GM23248 (cell line): Measurements from ENCODE around the gene MYO1D. TPM values are rescaled to one million over a fixed set of nuclear protein-coding genes. Genes with fewer than 3 reads are reported as not detected.
"Not testable (repeated sequence)": the region's sequence is repeated elsewhere in the genome, so short reads cannot be mapped to it uniquely, and the experiment has no call there.

ENCODE experiments used
- DNase-seq: peaks from one replicate; pipeline ENCODE4 v3.0.0-alpha.2; 2015
- H2AFZ ChIP-seq: fragments of 200-600 bp; sonication (generic); 2 replicates; pipeline ENCODE4 v1.6.1; 2016; ENCODE audit warnings: antibody characterized with exemption
- H3F3A ChIP-seq: fragments of 200-600 bp; sonication (generic); 2 replicates; pipeline ENCODE4 v1.6.1; 2016; ENCODE audit warnings: mild to moderate bottlenecking, antibody characterized with exemption, mixed run types; ENCODE audit not compliant: insufficient read depth
- H3K27ac ChIP-seq: fragments of 200-600 bp; sonication (generic); 2 replicates; pipeline ENCODE4 v1.5.1; 2016; ENCODE audit warnings: mild to moderate bottlenecking
- H3K27me3 ChIP-seq: fragments of 200-600 bp; sonication (generic); replicated peaks from 2 replicates; pipeline ENCODE4 v1.6.1; 2016; ENCODE audit warnings: mild to moderate bottlenecking; ENCODE audit not compliant: insufficient read depth
- H3K36me3 ChIP-seq: fragments of 200-600 bp; sonication (generic); 2 replicates; pipeline ENCODE4 v1.6.1; 2016; ENCODE audit warnings: low read depth, mild to moderate bottlenecking
- H3K4me1 ChIP-seq: fragments of 200-600 bp; sonication (generic); 2 replicates; pipeline ENCODE4 v1.6.1; 2016; ENCODE audit warnings: mild to moderate bottlenecking; ENCODE audit not compliant: insufficient read depth
- H3K4me2 ChIP-seq: fragments of 200-600 bp; sonication (generic); one replicate; pipeline ENCODE4 v1.6.1; 2016; ENCODE audit warnings: mild to moderate bottlenecking; ENCODE audit not compliant: unreplicated experiment
- H3K4me3 ChIP-seq: fragments of 200-600 bp; sonication (generic); 2 replicates; pipeline ENCODE4 v1.5.1; 2016; ENCODE audit warnings: mild to moderate bottlenecking
- H3K79me2 ChIP-seq: fragments of 200-600 bp; sonication (generic); 2 replicates; pipeline ENCODE4 v1.6.1; 2016; ENCODE audit warnings: mild to moderate bottlenecking; ENCODE audit not compliant: insufficient read depth
- H3K9ac ChIP-seq: fragments of 200-600 bp; sonication (generic); 2 replicates; pipeline ENCODE4 v1.6.1; 2016; ENCODE audit warnings: mild to moderate bottlenecking
- H3K9me2 ChIP-seq: fragments of 200-600 bp; sonication (generic); 2 replicates; pipeline ENCODE4 v1.6.1; 2016; ENCODE audit warnings: mixed run types, mild to moderate bottlenecking, moderate library complexity; ENCODE audit not compliant: insufficient read depth
- H3K9me3 ChIP-seq: fragments of 200-600 bp; sonication (generic); one replicate; pipeline ENCODE4 v1.6.1; 2017; ENCODE audit warnings: low read depth
- H4K20me1 ChIP-seq: fragments of 200-600 bp; sonication (generic); 2 replicates; pipeline ENCODE4 v1.6.0; 2016; ENCODE audit not compliant: insufficient read depth
- EZH2 ChIP-seq: fragments of 200-600 bp; sonication (generic); IDR thresholded peaks from 2 replicates; pipeline ENCODE4 v1.6.1; 2018; ENCODE audit warnings: antibody characterized with exemption, mild to moderate bottlenecking; ENCODE audit not compliant: insufficient read depth, poor library complexity, severe bottlenecking
- EZH2phosphoT487 ChIP-seq: fragments of 200-600 bp; sonication (generic); IDR thresholded peaks from 2 replicates; pipeline ENCODE4 v1.6.1; 2018; ENCODE audit warnings: antibody characterized with exemption, moderate library complexity, mild to moderate bottlenecking, low read depth; ENCODE audit not compliant: insufficient read depth
- WGBS, 2 experiments: methylation state at CpG; one replicate each; pipeline ENCODE4 v1.1.6; 2015 to 2017; ENCODE audit warnings: low lambda C conversion rate in 2 of 2, low coverage in 1 of 2; ENCODE audit errors: missing lambda C conversion rate in 2 of 2; 5-methylcytosine and 5-hydroxymethylcytosine counted together
- in situ Hi-C: fragments of 300-500 bp; cut with MboI; formaldehyde crosslinking; loops from 2 replicates; pipeline ENCODE4 v1.15.0; 2020
- polyA plus RNA-seq: library from polyadenylated mRNA; unstranded; fragments of >200 nt; fragmentation: Nextera tagmentation; extraction: Ambion mirVana; gene quantifications from 2 replicates; pipeline ENCODE4 v1.2.1, GENCODE V29; 2016
- total RNA-seq: library from RNA; depleted of rRNA; stranded (reverse); fragments of >200 nt; shearing (Covaris generic); gene quantifications from 2 replicates; pipeline ENCODE4 v1.2.3, GENCODE V29; 2014; rRNA removed

Gene MYO1D
- total RNA-seq, result 99.5 and 103 TPM in 2 replicates
- 54.1 and 54.5 TPM in 2 replicates for polyA plus RNA-seq

DNA sequence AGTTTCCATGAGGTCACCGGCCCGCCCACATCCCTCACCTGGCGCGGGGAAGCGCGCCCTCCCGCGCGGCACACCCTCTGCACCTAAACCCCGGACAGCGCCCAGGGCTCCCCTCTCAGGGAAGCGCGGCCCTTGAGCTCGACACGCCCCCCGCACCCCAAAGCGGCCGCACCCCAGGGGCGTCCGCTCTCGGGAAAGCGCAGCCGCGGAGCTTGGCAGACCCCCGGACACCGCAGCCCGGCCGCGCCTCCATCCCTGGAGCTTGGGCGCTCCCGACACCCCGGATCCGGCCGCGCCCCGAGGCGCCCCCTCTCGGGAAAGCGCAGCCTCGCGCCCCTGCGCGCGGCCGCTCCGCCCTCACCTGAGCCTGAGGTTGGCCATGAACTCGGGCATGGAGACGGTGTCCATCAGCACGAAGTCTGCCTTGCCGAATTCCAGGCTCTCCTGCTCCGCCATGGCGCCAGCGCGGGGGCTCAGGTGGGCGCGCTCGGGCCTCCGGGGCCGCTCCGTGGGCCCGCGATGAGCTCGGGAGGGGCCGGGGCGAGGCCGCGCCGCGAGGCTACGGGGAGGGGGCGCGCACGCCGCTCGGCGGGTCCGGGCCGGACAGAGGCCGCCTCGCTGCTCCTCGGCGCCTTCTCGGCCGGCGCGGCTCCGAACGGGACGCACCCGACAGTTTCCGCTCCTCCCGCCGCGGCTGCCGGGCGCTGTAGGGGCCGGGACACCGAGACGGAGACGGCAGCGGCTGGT lies at the start of gene MYO1D:
TSS of gene MYO1D (minus strand) at position 708 of the 747 bp plus-strand sequence. CDS start at position 456, 252 bp downstream.
- Histone ChIP-seq H3F3A (peaks cover 46% of the 10 kb centered on the region), H3K9me2 (no peaks in the 10 kb centered on the region), H2AFZ (peak within 1 kb of the TSS; percentile 95), H3K4me1 (peaks cover 49% of the 10 kb centered on the region), H4K20me1 (no peaks in the 10 kb centered on the region), H3K27me3 (no peaks in the 10 kb centered on the region), H3K27ac (peak within 1 kb of the TSS; percentile 71), H3K79me2 (peaks cover 48% of the 10 kb centered on the region), H3K4me2 (peak within 1 kb of the TSS; percentile 82), H3K4me3 (peak within 1 kb of the TSS; percentile 72), H3K9ac (peak within 1 kb of the TSS; percentile 74), H3K9me3 (no peaks in the 10 kb centered on the region), H3K36me3 (no peaks in the 10 kb centered on the region)
- peak; percentile 61 for DNase-seq
- in situ Hi-C loops, result no loop called here
- 0 to 2% methylated on average over 55 to 62 of the region's 101 CpGs for WGBS, 2 experiments
- TF ChIP-seq EZH2phosphoT487 (no peak), EZH2 (no peak)

DNA sequence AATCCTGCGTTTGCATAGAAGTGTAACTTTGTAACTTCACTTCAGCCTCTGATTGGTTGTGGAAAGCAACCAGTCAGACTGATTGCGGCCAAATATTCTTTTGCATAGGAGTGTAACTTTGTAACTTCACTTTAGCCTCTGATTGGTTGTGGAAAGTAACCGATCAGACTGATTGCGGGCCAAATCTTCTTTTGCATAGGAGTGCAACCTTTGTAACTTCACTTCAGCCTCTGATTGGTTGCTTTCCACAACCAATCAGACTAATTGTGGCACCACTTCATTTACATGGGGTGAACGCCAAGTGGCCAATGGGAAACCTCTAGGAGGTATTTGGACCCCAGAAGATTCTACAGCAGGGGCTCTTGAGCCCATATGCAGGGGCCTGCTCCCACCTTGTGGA lies 49.3 kb upstream of the MYO1D start:
- TF ChIP-seq EZH2phosphoT487 (no peak), EZH2 (no peak)
- WGBS, 2 experiments, result 97 to 99% methylated on average over 5 of the region's 5 CpGs
- no peak for DNase-seq
- Histone ChIP-seq H3K27ac (no peak overlapping the region), H3K27me3 (no peaks in the 10 kb centered on the region), H3F3A (peaks cover 6% of the 10 kb centered on the region), H2AFZ (no peak overlapping the region), H3K9me2 (no peaks in the 10 kb centered on the region), H3K4me1 (peaks cover 14% of the 10 kb centered on the region; the same call in 1 of the 2 replicates), H4K20me1 (no peaks in the 10 kb centered on the region), H3K4me3 (no peak overlapping the region), H3K9me3 (no peaks in the 10 kb centered on the region), H3K9ac (no peak overlapping the region), H3K4me2 (no peak overlapping the region), H3K79me2 (peaks cover 19% of the 10 kb centered on the region), H3K36me3 (no peaks in the 10 kb centered on the region)
- in situ Hi-C loops, result no loop called here

DNA sequence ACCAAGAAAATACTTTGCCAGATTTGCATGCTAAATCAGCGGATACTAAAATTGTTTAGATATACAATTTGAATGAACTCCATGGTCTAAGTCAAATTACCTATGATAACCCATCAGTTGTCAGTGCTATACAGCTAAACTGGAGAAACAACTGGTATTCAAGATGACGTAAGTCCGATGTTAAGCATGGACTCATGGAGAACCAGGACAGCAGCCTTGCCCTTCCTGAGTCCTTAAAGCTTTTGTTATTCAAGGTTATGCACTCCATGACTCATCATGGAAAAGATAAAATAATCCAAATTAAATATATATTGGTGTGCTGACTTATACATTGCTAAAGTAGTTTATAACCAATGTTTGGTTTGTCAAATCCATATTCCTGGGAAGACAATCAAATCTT lies 47.0 kb upstream of the MYO1D start:
- H2AFZ ChIP-seq, H3K9me2 ChIP-seq, H3K27ac ChIP-seq, H3K9me3 ChIP-seq, H3K4me2 ChIP-seq, H3F3A ChIP-seq, H3K36me3 ChIP-seq, H3K4me3 ChIP-seq, H3K27me3 ChIP-seq, H4K20me1 ChIP-seq, H3K9ac ChIP-seq, H3K79me2 ChIP-seq: not testable (repeated sequence)
- peaks cover 10% of the 10 kb centered on the region; the same call in 1 of the 2 replicates for H3K4me1 ChIP-seq
- in situ Hi-C loops, result loop anchor here (25.0 kb wide), 1 partner anchor 262 kb away; no protein-coding TSS in a partner anchor
- WGBS, 2 experiments, result 81 to 82% methylated on average over 3 of the region's 3 CpGs
- DNase-seq, result peak; percentile 30

DNA sequence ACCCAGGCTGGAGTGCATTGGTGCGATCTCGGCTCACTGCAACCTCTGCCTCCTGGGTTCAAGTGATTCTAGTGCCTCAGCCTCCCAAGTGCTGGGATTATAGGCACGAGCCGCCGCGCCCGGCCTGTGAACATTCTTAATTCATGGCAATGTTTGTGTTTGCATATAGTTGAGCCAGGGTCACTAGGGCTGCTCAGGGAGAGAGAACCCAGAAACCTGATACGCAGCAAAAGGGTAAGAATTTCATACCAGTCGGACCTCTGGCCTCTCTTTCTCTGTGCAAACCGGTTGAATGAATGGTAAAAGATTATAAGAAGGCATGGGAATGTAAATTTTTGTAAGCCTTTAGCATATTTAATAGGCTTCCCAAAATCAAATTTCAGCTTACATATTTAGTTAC lies 44.1 kb upstream of the MYO1D start:
- H4K20me1 ChIP-seq, result no peaks in the 10 kb centered on the region
- H2AFZ ChIP-seq, result no peak overlapping the region
- no peak overlapping the region for H3K9ac ChIP-seq
- no peaks in the 10 kb centered on the region for H3K36me3 ChIP-seq
- H3K9me2 ChIP-seq, result no peaks in the 10 kb centered on the region
- H3K79me2 ChIP-seq, result no peaks in the 10 kb centered on the region
- H3K27me3 ChIP-seq, result no peaks in the 10 kb centered on the region
- 86 to 90% methylated on average over 10 of the region's 10 CpGs for WGBS, 2 experiments
- no peak overlapping the region for H3K4me3 ChIP-seq
- no peaks in the 10 kb centered on the region for H3K4me1 ChIP-seq
- H3K4me2 ChIP-seq, result no peak overlapping the region
- in situ Hi-C loops, result loop anchor here (25.0 kb wide), 1 partner anchor 259 kb away; no protein-coding TSS in a partner anchor
- H3K27ac ChIP-seq, result no peak overlapping the region
- TF ChIP-seq EZH2, result no peak
- no peak for TF ChIP-seq EZH2phosphoT487
- H3K9me3 ChIP-seq, result no peaks in the 10 kb centered on the region
- DNase-seq, result no peak
- H3F3A ChIP-seq, result no peaks in the 10 kb centered on the region; the same call in 1 of the 2 replicates

DNA sequence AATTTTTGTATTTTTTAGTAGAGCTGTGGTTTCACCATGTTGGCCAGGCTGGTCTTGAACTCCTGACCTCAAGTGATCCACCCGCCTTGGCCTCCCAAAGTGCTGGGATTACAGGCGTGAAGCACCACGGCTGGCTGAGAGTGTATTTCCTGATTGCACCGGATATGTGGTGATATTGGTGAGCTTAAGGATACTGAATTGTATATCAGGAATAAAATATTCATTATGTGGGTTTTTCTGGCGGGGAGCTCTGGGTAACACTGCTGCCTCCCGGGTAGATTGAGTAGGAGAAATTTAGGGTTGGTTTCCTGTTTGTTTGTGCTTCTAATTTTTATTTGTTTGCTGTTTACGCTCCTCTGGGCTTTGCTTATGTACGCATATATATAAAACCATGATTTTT lies 43.4 kb upstream of the MYO1D start:
- 74 to 78% methylated on average over 8 of the region's 8 CpGs for WGBS, 2 experiments
- Histone ChIP-seq H4K20me1 (no peaks in the 10 kb centered on the region), H3K9me3 (no peaks in the 10 kb centered on the region), H3K4me1 (no peaks in the 10 kb centered on the region), H3K27me3 (no peaks in the 10 kb centered on the region), H3K36me3 (no peaks in the 10 kb centered on the region), H3K9ac (no peak overlapping the region), H2AFZ (no peak overlapping the region), H3F3A (no peaks in the 10 kb centered on the region; the same call in 1 of the 2 replicates), H3K9me2 (no peaks in the 10 kb centered on the region), H3K4me3 (no peak overlapping the region), H3K27ac (no peak overlapping the region), H3K79me2 (no peaks in the 10 kb centered on the region), H3K4me2 (no peak overlapping the region)
- in situ Hi-C loops, result loop anchor here (25.0 kb wide), 1 partner anchor 258 kb away; no protein-coding TSS in a partner anchor
- no peak for DNase-seq
- TF ChIP-seq EZH2phosphoT487 (no peak), EZH2 (no peak)

DNA sequence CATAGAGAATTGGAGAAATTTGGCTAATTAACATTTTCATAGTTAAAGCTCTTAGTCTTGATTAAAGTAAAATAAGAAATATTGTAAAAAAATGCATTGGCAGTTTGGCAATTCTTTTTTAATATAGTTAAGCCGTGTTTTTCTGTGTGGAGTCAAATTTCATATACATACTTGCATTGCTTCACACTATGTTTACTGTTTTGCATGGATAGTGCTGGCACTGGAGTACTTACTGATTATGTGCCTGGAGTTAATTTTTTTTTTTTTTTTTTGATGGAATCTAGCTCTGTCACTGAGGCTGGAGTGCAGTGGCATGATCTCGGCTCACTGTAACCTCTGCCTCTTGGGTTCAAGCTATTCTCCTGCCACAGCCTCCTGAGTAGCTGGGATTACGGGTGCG lies 43.0 kb upstream of the MYO1D start:
- not testable (repeated sequence) for DNase-seq, H3K4me3 ChIP-seq, H3K9ac ChIP-seq, H3K27ac ChIP-seq, H3K36me3 ChIP-seq, H3K4me2 ChIP-seq, H3F3A ChIP-seq, H3K9me3 ChIP-seq, H3K9me2 ChIP-seq, H3K4me1 ChIP-seq, H4K20me1 ChIP-seq, H3K27me3 ChIP-seq, H3K79me2 ChIP-seq, H2AFZ ChIP-seq
- in situ Hi-C loops, result loop anchor here (25.0 kb wide), 1 partner anchor 258 kb away; no protein-coding TSS in a partner anchor
- WGBS, 2 experiments, result 73 to 74% methylated on average over 4 of the region's 4 CpGs
